ENCODE measurements around the gene LIMS1.

DNA sequence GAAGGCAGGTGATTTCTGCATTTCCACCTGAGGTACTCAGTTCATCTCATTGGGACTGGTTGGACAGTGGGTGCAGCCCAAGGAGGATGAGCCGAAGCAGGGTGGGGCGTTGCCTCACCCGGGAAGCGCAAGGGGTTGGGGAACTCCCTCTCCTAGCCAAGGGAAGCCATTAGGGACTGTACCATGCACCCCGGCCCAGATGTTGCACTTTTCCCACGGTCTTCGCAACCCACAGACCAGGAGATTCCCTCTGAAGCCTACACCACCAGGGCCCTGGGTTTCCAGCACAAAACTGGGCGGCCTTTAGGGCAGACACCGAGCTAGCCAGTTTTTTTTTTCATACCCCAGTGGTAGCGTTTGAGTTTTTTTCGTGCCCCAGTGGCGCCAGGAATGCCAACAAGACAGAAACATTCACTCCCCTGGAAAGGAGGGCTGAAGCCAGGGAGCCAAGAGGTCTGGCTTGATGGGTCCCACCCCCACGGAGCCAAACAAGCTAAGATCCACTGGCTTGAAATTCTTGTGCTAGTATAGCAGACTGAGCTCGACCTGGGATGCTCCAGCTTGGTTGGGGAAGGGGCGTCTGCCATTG is 109.1 kb downstream of the LIMS1 start:
- TF ChIP-seq, protein P1, sequence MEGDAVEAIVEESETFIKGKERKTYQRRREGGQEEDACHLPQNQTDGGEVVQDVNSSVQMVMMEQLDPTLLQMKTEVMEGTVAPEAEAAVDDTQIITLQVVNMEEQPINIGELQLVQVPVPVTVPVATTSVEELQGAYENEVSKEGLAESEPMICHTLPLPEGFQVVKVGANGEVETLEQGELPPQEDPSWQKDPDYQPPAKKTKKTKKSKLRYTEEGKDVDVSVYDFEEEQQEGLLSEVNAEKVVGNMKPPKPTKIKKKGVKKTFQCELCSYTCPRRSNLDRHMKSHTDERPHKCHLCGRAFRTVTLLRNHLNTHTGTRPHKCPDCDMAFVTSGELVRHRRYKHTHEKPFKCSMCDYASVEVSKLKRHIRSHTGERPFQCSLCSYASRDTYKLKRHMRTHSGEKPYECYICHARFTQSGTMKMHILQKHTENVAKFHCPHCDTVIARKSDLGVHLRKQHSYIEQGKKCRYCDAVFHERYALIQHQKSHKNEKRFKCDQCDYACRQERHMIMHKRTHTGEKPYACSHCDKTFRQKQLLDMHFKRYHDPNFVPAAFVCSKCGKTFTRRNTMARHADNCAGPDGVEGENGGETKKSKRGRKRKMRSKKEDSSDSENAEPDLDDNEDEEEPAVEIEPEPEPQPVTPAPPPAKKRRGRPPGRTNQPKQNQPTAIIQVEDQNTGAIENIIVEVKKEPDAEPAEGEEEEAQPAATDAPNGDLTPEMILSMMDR (IDR thresholded peaks at IDR 0.05 in 8 of 11, conservative IDR thresholded peaks at IDR 0.05 in 3 of 11): no peak
- TF ChIP-seq POLR2A (IDR thresholded peaks at IDR 0.05): no peak
